Calu3 (cell line): Measurements from ENCODE around the gene RABGAP1L. TPM values are rescaled to one million over a fixed set of nuclear protein-coding genes. Genes with fewer than 3 reads are reported as not detected.

Source experiments
- BruUV-seq: library from RNA; stranded (reverse); fragments of 400-500 nt; replicated peaks from 2 replicates; lab custom pipeline; 2021; lab: Mats Ljungman, UMichigan
- CTCF ChIA-PET: fragments of 300-600 bp; sonication (Branson Sonifier 250); formaldehyde crosslinking; loops from one replicate; lab custom pipeline; 2022; ENCODE audit warnings: antibody characterized with exemption; lab: Charles Lee
- DNase-seq: peaks from one replicate; pipeline ENCODE4 v3.0.0; 2022
- H3K27ac Mint-ChIP-seq: one replicate; pipeline ENCODE4 v1.8.0; 2022; ENCODE audit warnings: mixed read lengths; ENCODE audit not compliant: unreplicated experiment
- H3K27me3 Mint-ChIP-seq: one replicate; pipeline ENCODE4 v1.8.0; 2022; ENCODE audit warnings: mixed read lengths; ENCODE audit not compliant: unreplicated experiment
- H3K36me3 Mint-ChIP-seq: one replicate; pipeline ENCODE4 v1.8.0; 2022; ENCODE audit warnings: mild to moderate bottlenecking, moderate library complexity, mixed read lengths; ENCODE audit not compliant: insufficient read depth, unreplicated experiment
- H3K4me1 Mint-ChIP-seq: one replicate; pipeline ENCODE4 v1.8.0; 2022; ENCODE audit warnings: mild to moderate bottlenecking, low read depth, mixed read lengths; ENCODE audit not compliant: unreplicated experiment
- H3K4me3 Mint-ChIP-seq: one replicate; pipeline ENCODE4 v1.8.0; 2022; ENCODE audit warnings: mild to moderate bottlenecking, low read depth, moderate library complexity, mixed read lengths; ENCODE audit not compliant: unreplicated experiment
- H3K9me3 Mint-ChIP-seq: one replicate; pipeline ENCODE4 v1.8.0; 2022; ENCODE audit warnings: low read depth, mixed read lengths; ENCODE audit not compliant: unreplicated experiment
- intact Hi-C: fragments of 100-400 bp; cut with micrococcal nuclease; formaldehyde crosslinking; loops from one replicate; pipeline ENCODE4 v1.10.0; 2022; ENCODE audit not compliant: unreplicated experiment
- total RNA-seq: library from RNA; stranded (reverse); gene quantifications from 2 replicates; pipeline ENCODE4 v1.2.3, GENCODE V29; 2022
- TF ChIP-seq, protein P1 (sequence below): fragments of 200-600 bp; IDR thresholded peaks from one replicate; pipeline ENCODE4 v1.8.0; 2022; ENCODE audit warnings: antibody characterized with exemption; ENCODE audit not compliant: unreplicated experiment

RABGAP1L gene
- total RNA-seq, 1 experiment from 2014 or later = 135 TPM

DNA sequence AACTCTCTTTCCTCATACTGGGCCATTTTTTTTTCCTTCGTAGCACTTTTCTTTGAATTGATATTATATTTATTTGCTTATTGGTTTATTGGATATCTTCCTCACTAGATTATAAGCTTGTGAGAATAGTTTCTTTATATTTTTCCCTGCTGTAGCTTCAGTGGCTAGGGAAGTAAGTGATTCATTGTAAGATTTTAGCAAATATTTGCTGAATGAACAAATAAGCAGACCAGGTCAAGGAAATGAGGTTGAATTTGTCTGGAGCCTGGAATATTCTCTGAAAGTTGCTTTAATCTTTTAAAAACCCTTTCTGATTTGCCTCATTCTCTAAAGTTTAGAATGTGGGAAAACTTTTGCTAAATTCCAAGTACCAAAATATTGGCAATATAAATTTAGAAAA is 80.2 kb downstream of the RABGAP1L start:
- no TSS peak for BruUV-seq
- Mint-ChIP-seq H3K27me3 (no peaks in the 10 kb centered on the region), H3K9me3 (no peaks in the 10 kb centered on the region), H3K36me3 (no peaks in the 10 kb centered on the region), H3K4me3 (peak overlapping the region; percentile 58), H3K27ac (peak overlapping the region; percentile 14), H3K4me1 (peaks cover 9% of the 10 kb centered on the region)
- TF ChIP-seq, protein P1, sequence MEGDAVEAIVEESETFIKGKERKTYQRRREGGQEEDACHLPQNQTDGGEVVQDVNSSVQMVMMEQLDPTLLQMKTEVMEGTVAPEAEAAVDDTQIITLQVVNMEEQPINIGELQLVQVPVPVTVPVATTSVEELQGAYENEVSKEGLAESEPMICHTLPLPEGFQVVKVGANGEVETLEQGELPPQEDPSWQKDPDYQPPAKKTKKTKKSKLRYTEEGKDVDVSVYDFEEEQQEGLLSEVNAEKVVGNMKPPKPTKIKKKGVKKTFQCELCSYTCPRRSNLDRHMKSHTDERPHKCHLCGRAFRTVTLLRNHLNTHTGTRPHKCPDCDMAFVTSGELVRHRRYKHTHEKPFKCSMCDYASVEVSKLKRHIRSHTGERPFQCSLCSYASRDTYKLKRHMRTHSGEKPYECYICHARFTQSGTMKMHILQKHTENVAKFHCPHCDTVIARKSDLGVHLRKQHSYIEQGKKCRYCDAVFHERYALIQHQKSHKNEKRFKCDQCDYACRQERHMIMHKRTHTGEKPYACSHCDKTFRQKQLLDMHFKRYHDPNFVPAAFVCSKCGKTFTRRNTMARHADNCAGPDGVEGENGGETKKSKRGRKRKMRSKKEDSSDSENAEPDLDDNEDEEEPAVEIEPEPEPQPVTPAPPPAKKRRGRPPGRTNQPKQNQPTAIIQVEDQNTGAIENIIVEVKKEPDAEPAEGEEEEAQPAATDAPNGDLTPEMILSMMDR = no peak
- DNase-seq = no peak
- intact Hi-C loops = no loop called here
- CTCF ChIA-PET = interaction anchor here (0.6 kb wide), 1 partner anchor 462 kb away, joined by 7 read pairs; no protein-coding TSS in a partner anchor

DNA sequence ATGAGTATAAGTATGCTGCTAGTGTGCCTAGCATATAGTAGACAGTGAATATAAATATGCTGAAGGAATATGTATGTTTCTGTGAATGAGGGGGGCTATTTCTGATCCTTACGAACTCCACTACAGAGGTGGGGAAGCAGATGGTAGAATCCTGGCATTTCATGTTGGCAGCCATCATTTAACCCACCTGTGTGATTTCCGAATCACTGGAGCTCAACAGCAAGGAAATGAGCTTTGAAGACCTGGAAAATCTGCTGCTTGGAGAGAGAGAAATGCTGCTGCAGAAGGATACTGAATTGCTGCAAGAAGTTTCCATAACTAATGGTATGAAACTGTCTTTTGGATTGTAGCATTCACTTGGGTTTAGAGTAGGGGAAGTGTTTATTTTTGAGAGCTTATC is 83.5 kb downstream of the RABGAP1L start:
- BruUV-seq = no TSS peak
- Mint-ChIP-seq H3K27me3 (no peaks in the 10 kb centered on the region), H3K4me1 (peaks cover 9% of the 10 kb centered on the region), H3K4me3 (no peak overlapping the region), H3K9me3 (no peaks in the 10 kb centered on the region), H3K27ac (no peak overlapping the region), H3K36me3 (no peaks in the 10 kb centered on the region)
- CTCF ChIA-PET = no interaction called here
- DNase-seq = no peak
- TF ChIP-seq, protein P1 = no peak
- intact Hi-C loops = no loop called here

DNA sequence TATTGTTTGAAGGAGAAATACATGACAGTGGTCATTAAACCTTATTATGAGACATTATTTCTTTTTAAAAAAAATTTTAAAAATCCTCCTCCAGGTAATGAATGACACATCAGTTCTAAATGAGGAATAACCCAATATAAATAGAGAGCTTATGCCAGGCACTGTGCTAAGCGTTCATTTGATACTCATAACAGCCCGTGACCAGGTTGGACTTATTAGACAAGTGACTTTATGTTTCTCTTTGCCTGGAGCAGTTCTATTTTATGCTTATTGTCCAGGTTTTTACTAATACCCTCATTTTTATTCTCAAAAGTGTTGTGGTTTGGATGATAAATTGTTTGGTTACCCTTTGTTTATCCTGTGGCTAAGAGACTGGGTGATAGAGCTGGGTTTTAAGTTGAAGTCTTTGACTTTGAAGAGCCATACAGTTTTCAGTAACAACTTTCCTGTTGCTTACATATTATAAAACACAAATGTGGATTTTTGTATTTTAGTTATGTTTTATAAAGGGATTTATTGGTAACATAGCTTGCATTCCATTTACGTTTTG is 84.2 kb downstream of the RABGAP1L start:
- no peak for DNase-seq
- H3K4me3 Mint-ChIP-seq = no peak overlapping the region
- no peaks in the 10 kb centered on the region for H3K27me3 Mint-ChIP-seq
- no peak overlapping the region for H3K27ac Mint-ChIP-seq
- no peaks in the 10 kb centered on the region for H3K36me3 Mint-ChIP-seq
- intact Hi-C loops = no loop called here
- no peaks in the 10 kb centered on the region for H3K9me3 Mint-ChIP-seq
- peaks cover 9% of the 10 kb centered on the region for H3K4me1 Mint-ChIP-seq
- CTCF ChIA-PET = no interaction called here
- TF ChIP-seq, protein P1 = no peak
- BruUV-seq = no TSS peak

DNA sequence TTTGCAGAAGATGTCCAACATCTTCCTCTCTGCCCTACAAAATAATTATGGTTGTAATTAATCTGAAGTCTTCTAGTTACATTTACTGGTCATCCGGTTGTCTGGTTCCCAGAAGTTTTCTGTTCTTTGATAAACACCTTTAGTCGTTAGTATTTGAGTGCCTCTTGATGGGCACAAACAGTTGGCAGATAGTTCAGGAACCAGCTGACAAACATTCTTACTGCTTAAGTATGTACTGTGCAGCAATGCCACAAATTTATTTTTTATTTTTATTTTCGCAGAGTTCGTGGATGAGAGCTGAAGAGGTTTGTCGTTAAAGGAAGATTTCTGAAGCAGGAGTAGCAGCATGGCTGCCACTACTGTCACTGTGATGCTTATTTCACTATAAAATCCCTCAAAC is 84.7 kb downstream of the RABGAP1L start:
- H3K27me3 Mint-ChIP-seq = no peaks in the 10 kb centered on the region
- CTCF ChIA-PET = no interaction called here
- intact Hi-C loops = no loop called here

More for the DNA sequence above, 84.7 kb downstream of the RABGAP1L start:
- no peaks in the 10 kb centered on the region for H3K9me3 Mint-ChIP-seq
- TF ChIP-seq, protein P1 = no peak
- H3K4me1 Mint-ChIP-seq = peaks cover 6% of the 10 kb centered on the region
- no peak overlapping the region for H3K4me3 Mint-ChIP-seq
- no peak for DNase-seq
- no TSS peak for BruUV-seq
- H3K36me3 Mint-ChIP-seq = no peaks in the 10 kb centered on the region
- H3K27ac Mint-ChIP-seq = no peak overlapping the region
